ENCODE results near the gene MCF2L2.

MCF2L2 gene

DNA sequence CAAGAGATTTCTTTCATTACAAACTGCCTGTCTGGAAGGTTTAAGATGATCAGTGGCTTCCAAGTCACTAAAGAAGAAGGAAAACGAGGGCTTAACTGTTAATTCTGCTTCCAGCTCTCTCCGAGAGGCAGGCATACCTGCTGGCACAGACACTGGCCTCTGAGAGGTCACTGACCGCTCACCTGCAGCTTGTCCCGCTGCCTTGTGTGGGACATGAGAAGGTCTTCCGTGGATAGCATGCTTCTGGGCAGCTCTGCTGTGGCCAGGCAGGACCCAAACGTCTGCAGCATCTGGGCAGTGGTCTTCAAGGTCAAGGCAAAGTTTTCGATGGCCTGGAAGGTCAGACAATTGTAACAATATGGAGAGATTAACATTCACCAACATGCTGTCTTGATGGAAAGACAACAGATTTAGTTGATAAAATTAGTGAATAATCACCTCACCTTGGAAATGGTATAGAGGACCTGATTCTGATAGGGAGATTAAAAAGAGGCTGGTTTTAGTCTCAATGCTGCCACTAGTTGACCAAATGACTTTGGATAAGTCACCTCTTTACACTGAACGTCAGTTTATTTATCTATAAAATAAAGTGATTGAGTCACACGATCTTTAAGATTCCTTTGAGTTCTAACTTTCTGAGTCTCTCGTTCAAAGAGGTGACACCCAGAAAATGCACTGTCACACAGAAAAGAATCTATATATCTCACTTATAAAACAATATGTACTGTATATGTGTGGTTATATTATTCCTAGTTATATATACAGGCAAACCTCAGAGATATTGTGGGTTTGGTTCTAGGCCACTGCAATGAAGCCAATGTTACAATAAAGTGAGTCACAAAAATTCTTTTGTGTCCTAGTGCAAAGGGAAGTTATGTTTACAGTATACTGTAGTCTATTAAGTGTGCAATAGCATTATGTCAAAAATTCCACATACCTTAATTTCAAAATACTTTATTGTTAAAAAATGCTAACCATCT is 110.2 kb downstream of the MCF2L2 start:
- H3K27ac ChIP-seq: no peak overlapping the region
- no peak for TF ChIP-seq CTCF (conservative IDR thresholded peaks at IDR 0.05)

- H3K27ac ChIP-seq: no peak overlapping the region
- TF ChIP-seq CTCF (conservative IDR thresholded peaks at IDR 0.05): no peak
Observed at GRCh38 chr3:183317271-183317670, 111.1 kb downstream of the MCF2L2 start.

DNA sequence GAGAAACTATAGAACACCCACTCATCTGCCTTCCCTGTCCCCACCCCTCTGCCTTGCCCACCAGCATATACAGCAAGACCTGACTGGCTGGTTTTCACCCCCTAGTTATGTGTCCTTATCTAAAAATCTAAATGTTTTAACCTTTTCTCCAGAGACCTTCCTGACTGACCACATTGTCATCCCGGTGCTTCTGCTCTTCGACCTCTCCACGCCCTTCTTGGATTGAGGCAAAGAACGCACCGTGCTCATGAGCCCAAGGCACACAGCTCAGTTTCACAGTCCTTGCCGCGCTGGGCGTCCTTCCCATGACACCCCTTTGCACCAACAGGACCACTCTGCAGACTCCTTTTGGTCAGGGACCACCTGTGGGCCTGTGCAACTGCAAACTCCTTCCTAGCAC is 112.7 kb downstream of the MCF2L2 start:
- no peak for TF ChIP-seq CTCF (conservative IDR thresholded peaks at IDR 0.05)
- no peak overlapping the region for H3K27ac ChIP-seq

GRCh38 chr3:183313764-183314163 is 114.7 kb downstream of the MCF2L2 start:
- TF ChIP-seq CTCF (conservative IDR thresholded peaks at IDR 0.05): no peak
- no peak overlapping the region for H3K27ac ChIP-seq

DNA sequence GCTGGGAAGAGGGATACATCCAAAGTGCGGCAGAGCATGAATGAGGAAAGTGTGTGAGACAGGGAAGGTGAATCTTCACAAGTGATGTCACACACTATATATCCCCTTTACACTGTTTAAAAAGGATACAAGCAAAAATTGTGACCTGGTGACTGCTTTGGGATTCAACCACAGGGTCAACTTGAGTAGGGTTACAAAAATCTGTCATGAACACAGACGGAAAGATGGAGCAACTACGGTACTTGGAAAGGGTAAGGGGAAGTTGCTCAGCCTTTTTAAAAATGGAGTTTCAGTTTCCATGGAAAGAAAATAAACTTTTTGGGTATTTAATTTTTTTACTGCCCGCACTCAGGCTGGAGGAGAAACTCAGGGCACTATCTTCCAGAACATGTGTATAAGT is 115.1 kb downstream of the MCF2L2 start:
- no peak overlapping the region for H3K27ac ChIP-seq
- no peak for TF ChIP-seq CTCF (conservative IDR thresholded peaks at IDR 0.05)

DNA sequence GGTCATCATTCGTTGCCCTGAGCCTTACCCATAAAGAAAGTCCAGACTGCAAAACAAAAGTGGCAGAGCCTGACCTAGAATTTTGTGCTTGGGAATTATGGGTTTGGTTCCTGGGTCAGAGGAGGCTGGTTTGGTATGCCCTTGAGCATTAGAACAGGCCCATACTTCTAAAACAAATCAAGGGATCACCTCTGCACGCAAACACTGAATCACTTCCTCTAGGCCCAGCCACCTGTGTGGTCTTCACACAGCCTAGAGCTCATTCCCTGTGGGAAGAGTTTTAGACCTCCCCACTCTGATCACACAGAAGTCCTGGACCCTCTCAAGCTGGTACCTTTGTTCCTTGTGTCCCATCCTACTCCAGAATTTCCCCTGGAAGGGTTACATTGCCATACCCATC is 116.0 kb downstream of the MCF2L2 start:
- no peak overlapping the region for H3K27ac ChIP-seq
- TF ChIP-seq CTCF (conservative IDR thresholded peaks at IDR 0.05): no peak

GRCh38 chr3:183310936-183311335 is 117.5 kb downstream of the MCF2L2 start:
- H3K27ac ChIP-seq: no peak overlapping the region
- TF ChIP-seq CTCF (conservative IDR thresholded peaks at IDR 0.05): no peak

Data from VCaP (cell line).